Hepatocyte (in vitro differentiated cells): ENCODE results near the gene LSM7.

ENCODE experiments used
- CTCF ChIP-seq: fragments of 200-600 bp; sonication (generic); IDR thresholded peaks from 2 replicates; pipeline ENCODE4 v1.5.1; 2016; ENCODE audit warnings: antibody characterized with exemption, mild to moderate bottlenecking; ENCODE audit not compliant: poor library complexity
- EZH2 ChIP-seq: fragments of 200-600 bp; sonication (generic); IDR thresholded peaks from 2 replicates; pipeline ENCODE4 v1.6.1; 2016; ENCODE audit warnings: antibody characterized with exemption, mild to moderate bottlenecking, borderline replicate concordance
- EZH2phosphoT487 ChIP-seq: fragments of 200-600 bp; sonication (generic); IDR thresholded peaks from one replicate; pipeline ENCODE4 v1.6.1; 2018; ENCODE audit warnings: antibody characterized with exemption, mild to moderate bottlenecking, low read depth, moderate library complexity; ENCODE audit not compliant: unreplicated experiment, severe bottlenecking

- no peak for TF ChIP-seq CTCF
- TF ChIP-seq EZH2phosphoT487: no peak
- TF ChIP-seq EZH2: no peak
These were observed 46.4 kb upstream of the LSM7 start for GRCh38 chr19:2374808-2375207.
